ENCODE data around the gene SLC25A21.

DNA sequence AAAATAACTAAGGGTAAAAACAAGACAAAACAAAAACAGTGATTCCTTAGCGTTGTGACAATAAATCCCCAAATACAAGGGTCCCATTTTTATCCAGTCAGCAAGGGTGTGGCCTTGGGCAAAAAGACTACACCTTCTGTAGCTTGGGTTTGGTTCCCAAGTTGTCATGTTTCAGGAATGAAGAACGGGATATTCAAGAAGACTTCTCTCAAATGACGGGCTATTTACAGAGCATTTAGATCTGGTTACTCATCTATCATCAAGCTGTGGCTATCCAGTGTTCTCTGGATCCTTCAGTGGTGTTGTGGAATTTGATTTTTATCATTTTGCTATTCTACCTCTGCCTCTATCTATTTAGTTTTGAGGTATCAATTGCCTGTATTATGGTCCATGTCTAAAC, 219.7 kb downstream of the SLC25A21 start:
- TF ChIP-seq, protein P1, sequence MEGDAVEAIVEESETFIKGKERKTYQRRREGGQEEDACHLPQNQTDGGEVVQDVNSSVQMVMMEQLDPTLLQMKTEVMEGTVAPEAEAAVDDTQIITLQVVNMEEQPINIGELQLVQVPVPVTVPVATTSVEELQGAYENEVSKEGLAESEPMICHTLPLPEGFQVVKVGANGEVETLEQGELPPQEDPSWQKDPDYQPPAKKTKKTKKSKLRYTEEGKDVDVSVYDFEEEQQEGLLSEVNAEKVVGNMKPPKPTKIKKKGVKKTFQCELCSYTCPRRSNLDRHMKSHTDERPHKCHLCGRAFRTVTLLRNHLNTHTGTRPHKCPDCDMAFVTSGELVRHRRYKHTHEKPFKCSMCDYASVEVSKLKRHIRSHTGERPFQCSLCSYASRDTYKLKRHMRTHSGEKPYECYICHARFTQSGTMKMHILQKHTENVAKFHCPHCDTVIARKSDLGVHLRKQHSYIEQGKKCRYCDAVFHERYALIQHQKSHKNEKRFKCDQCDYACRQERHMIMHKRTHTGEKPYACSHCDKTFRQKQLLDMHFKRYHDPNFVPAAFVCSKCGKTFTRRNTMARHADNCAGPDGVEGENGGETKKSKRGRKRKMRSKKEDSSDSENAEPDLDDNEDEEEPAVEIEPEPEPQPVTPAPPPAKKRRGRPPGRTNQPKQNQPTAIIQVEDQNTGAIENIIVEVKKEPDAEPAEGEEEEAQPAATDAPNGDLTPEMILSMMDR (IDR thresholded peaks at IDR 0.05) = no peak
- TF ChIP-seq EP300 (IDR thresholded peaks at IDR 0.05) = no peak

All from suprapubic skin (tissue), 3 donors.